Suprapubic skin (tissue), 3 donors: ENCODE measurements around the gene NLRC4.
"Not testable (repeated sequence)": the region's sequence is repeated elsewhere in the genome, so short reads cannot be mapped to it uniquely, and the experiment has no call there.

Experiments
- CTCF ChIP-seq, 2 donors: fragments of 200-600 bp in 1 of 2; fragments of 450-650 bp in 1 of 2; sonication (generic) in 1 of 2; IDR thresholded peaks; one replicate each; pipeline ENCODE4 v1.5.1; 2016 to 2019; ENCODE audit warnings: antibody characterized with exemption in 2 of 2, mild to moderate bottlenecking in 1 of 2, moderate library complexity in 1 of 2
- POLR2A ChIP-seq, 2 donors: fragments of 450-650 bp; IDR thresholded peaks; one replicate each; pipeline ENCODE4 v1.6.1; 2017; ENCODE audit warnings: antibody characterized with exemption in 2 of 2, mild to moderate bottlenecking in 2 of 2, moderate library complexity in 2 of 2

DNA sequence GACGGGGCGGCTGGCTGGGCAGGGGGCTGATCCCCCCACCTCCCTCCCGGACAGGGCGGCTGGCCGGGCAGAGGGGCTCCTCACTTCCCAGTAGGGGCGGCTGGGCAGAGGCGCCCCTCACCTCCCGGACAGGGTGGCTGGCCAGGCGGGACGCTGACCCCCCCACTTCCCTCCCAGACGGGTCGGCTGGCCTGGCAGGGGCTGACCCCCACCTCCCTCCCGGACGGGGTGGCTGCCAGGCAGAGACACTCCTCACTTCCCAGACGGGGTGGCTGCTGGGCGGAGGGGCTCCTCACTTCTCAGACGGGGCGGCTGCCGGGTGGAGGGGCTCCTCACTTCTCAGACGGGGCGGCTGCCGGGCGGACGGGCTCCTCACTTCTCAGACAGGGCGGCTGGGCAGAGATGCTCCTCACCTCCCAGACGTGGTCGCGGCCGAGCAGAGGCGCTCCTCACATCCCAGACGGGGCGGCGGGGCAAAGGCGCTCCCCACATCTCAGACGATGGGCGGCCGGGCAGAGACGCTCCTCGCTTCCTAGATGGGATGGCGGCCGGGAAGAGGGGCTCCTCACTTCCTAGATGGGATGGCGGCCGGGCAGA is 29.4 kb upstream of the NLRC4 start:
- TF ChIP-seq POLR2A, CTCF (IDR thresholded peaks at IDR 0.05): not testable (repeated sequence)
